Thyroid gland (tissue), 4 donors: ENCODE results near the gene SULT1A2.

Experiments
- POLR2A ChIP-seq, 2 donors: fragments of 450-650 bp; IDR thresholded peaks; one replicate each; pipeline ENCODE4 v1.6.1; 2017; ENCODE audit warnings: antibody characterized with exemption in 2 of 2, mild to moderate bottlenecking in 2 of 2, moderate library complexity in 1 of 2
- TF ChIP-seq, protein P1 (sequence below), 6 experiments: fragments of 200-600 bp in 3 of 6; fragments of 450-650 bp in 3 of 6; sonication (generic) in 3 of 6; IDR thresholded peaks; one replicate each; pipeline ENCODE4 v1.5.1; 2016 to 2019; ENCODE audit warnings: antibody characterized with exemption in 6 of 6, mild to moderate bottlenecking in 2 of 6, inconsistent platforms in 1 of 6, moderate library complexity in 1 of 6

DNA sequence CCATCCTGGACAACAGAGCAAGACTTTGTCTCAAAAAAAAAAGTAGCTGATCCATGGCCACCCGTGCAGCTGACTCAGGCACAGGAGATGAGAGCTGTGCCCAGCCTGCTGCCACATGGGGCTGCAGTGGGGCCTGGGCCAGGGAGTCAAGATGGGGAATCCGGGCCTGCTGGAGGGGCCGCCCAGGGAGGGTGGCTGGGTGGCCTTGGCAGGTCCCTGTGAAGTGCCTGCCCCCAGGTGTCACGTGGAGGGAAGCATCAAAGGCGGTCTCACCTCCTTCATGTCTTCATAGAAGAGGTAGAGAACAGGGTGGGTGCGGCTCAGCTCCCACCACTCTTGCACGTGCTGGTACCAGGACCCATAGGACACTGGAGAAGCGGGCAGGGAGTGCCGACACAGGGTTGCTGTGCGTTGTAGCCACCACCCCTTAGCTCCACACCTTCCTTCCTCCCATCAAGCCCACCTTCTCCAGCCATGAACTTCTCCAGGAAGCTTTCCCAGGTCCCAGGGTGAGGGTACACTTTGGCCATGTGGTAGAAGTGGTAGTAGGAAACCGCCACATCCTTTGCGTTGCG is 3.8 kb downstream of the SULT1A2 start:
- no peak for TF ChIP-seq POLR2A (IDR thresholded peaks at IDR 0.05)
- TF ChIP-seq, protein P1, sequence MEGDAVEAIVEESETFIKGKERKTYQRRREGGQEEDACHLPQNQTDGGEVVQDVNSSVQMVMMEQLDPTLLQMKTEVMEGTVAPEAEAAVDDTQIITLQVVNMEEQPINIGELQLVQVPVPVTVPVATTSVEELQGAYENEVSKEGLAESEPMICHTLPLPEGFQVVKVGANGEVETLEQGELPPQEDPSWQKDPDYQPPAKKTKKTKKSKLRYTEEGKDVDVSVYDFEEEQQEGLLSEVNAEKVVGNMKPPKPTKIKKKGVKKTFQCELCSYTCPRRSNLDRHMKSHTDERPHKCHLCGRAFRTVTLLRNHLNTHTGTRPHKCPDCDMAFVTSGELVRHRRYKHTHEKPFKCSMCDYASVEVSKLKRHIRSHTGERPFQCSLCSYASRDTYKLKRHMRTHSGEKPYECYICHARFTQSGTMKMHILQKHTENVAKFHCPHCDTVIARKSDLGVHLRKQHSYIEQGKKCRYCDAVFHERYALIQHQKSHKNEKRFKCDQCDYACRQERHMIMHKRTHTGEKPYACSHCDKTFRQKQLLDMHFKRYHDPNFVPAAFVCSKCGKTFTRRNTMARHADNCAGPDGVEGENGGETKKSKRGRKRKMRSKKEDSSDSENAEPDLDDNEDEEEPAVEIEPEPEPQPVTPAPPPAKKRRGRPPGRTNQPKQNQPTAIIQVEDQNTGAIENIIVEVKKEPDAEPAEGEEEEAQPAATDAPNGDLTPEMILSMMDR (IDR thresholded peaks at IDR 0.05), result no peak
